Spinal cord (tissue), 10 donors: Measurements from ENCODE around the gene C19orf67. TPM values are rescaled to one million over a fixed set of nuclear protein-coding genes. Genes with fewer than 3 reads are reported as not detected.

Source experiments
- DNase-seq, 6 donors: peaks; one replicate each; pipeline versions ENCODE4 v3.0.0 to v3.0.0-alpha.2; 2013 to 2015; ENCODE audit warnings: low spot score in 6 of 6, low read depth in 4 of 6
- H3K27ac ChIP-seq: one replicate; pipeline ENCODE4 v1.5.1; 2013; ENCODE audit warnings: low read depth, low read length, control low read depth
- H3K27me3 ChIP-seq: one replicate; pipeline ENCODE4 v1.6.1; 2013; ENCODE audit warnings: low read length; ENCODE audit not compliant: control insufficient read depth, insufficient read depth
- H3K36me3 ChIP-seq: one replicate; pipeline ENCODE4 v1.6.1; 2013; ENCODE audit warnings: low read length; ENCODE audit not compliant: control insufficient read depth, insufficient read depth
- H3K4me1 ChIP-seq: one replicate; pipeline ENCODE4 v1.6.1; 2013; ENCODE audit warnings: low read length; ENCODE audit not compliant: control insufficient read depth, insufficient read depth
- H3K4me3 ChIP-seq: one replicate; pipeline ENCODE4 v1.5.1; 2013; ENCODE audit warnings: low read depth, low read length, control low read depth
- H3K9me3 ChIP-seq: one replicate; pipeline ENCODE4 v1.6.1; 2013; ENCODE audit warnings: low read length; ENCODE audit not compliant: control insufficient read depth, insufficient read depth
- WGBS: methylation state at CpG from one replicate; pipeline ENCODE4 v1.1.5; 2013; ENCODE audit warnings: missing lambda C conversion rate; ENCODE audit not compliant: insufficient coverage; 5-methylcytosine and 5-hydroxymethylcytosine counted together
- long read RNA-seq, 4 donors: transcript quantifications; one replicate each; lab custom pipeline, GENCODE V29; 2026
- polyA plus RNA-seq, 2 donors: library from polyadenylated mRNA; unstranded; fragments of 120-200 nt; gene quantifications; one replicate each; pipeline ENCODE4 v1.2.1, GENCODE V29; 2013; ENCODE audit not compliant: insufficient read length in 2 of 2
- total RNA-seq, 2 donors: library from RNA; depleted of rRNA in 1 of 2; stranded (reverse); fragments of 120-200 nt in 1 of 2; fragments of >200 nt in 1 of 2; gene quantifications; one replicate each; pipeline versions ENCODE4 v1.2.3 to v1.2.4, GENCODE V29; 2013 to 2014
- donor health status: healthy.

Gene C19orf67
- total RNA-seq: under 1 TPM in 1 of 2 donors, not detected in 1; 0.22 TPM
- polyA plus RNA-seq: under 1 TPM in 1 of 2 donors, not detected in 1; 0.21 TPM
- long read RNA-seq, donor 1: 0 reads
- long read RNA-seq, donor 2: 0 reads
- long read RNA-seq, donor 3: 0 reads
- long read RNA-seq, donor 4: 0 reads

- 38% methylated on average over 51 of the region's 54 CpGs for WGBS
- H3K4me3 ChIP-seq: no peak within 1 kb of the TSS
- peaks cover 26% of the 10 kb centered on the region for H3K4me1 ChIP-seq
- no peak within 1 kb of the TSS for H3K27ac ChIP-seq
- H3K27me3 ChIP-seq: no peaks in the 10 kb centered on the region
- H3K36me3 ChIP-seq: peaks cover 42% of the 10 kb centered on the region
- no peaks in the 10 kb centered on the region for H3K9me3 ChIP-seq
- DNase-seq: no peak
Measured at GRCh38 chr19:14085309-14085995, at the start of gene C19orf67. TSS of gene C19orf67 (minus strand) at chr19:14085783. CDS start at chr19:14085627, 156 bp downstream.

GRCh38 chr19:14135355-14135754, 49.8 kb upstream of the C19orf67 start:
- H3K36me3 ChIP-seq: no peaks in the 10 kb centered on the region
- peaks cover 41% of the 10 kb centered on the region for H3K4me1 ChIP-seq
- H3K9me3 ChIP-seq: no peaks in the 10 kb centered on the region
- peak overlapping the region; percentile 57 for H3K4me3 ChIP-seq
- WGBS: 34% methylated on average over 6 of the region's 6 CpGs
- H3K27ac ChIP-seq: no peak overlapping the region
- DNase-seq: no peak
- no peaks in the 10 kb centered on the region for H3K27me3 ChIP-seq

- H3K27me3 ChIP-seq: no peaks in the 10 kb centered on the region
- H3K4me3 ChIP-seq: no peak overlapping the region
- H3K27ac ChIP-seq: no peak overlapping the region
- no peak for DNase-seq
- no peaks in the 10 kb centered on the region for H3K4me1 ChIP-seq
- WGBS: 40% methylated on average over 1 of the region's 4 CpGs
- H3K9me3 ChIP-seq: no peaks in the 10 kb centered on the region
- H3K36me3 ChIP-seq: no peaks in the 10 kb centered on the region
Measured at GRCh38 chr19:14127929-14128509, 42.4 kb upstream of the C19orf67 start.

GRCh38 chr19:14127176-14127575, 41.6 kb upstream of the C19orf67 start:
- WGBS: 90% methylated on average over 7 of the region's 8 CpGs
- DNase-seq: no peak
- Histone ChIP-seq H3K9me3 (no peaks in the 10 kb centered on the region), H3K27me3 (no peaks in the 10 kb centered on the region), H3K4me1 (no peaks in the 10 kb centered on the region), H3K4me3 (no peak overlapping the region), H3K27ac (no peak overlapping the region), H3K36me3 (no peaks in the 10 kb centered on the region)

GRCh38 chr19:14122924-14123323, 37.3 kb upstream of the C19orf67 start:
- Histone ChIP-seq H3K36me3 (peaks cover 3% of the 10 kb centered on the region), H3K4me3 (no peak overlapping the region), H3K9me3 (no peaks in the 10 kb centered on the region), H3K27me3 (no peaks in the 10 kb centered on the region), H3K27ac (no peak overlapping the region), H3K4me1 (peaks cover 21% of the 10 kb centered on the region)
- no peak for DNase-seq
- 90% methylated on average over 4 of the region's 6 CpGs for WGBS

GRCh38 chr19:14120497-14120780, 34.9 kb upstream of the C19orf67 start:
- Histone ChIP-seq H3K27ac (no peak overlapping the region), H3K4me3 (no peak overlapping the region), H3K4me1 (peaks cover 39% of the 10 kb centered on the region), H3K36me3 (peaks cover 3% of the 10 kb centered on the region), H3K9me3 (no peaks in the 10 kb centered on the region), H3K27me3 (no peaks in the 10 kb centered on the region)
- 99% methylated on average over 6 of the region's 7 CpGs for WGBS
- DNase-seq: no peak

GRCh38 chr19:14119644-14120496, 34.3 kb upstream of the C19orf67 start:
- H3K9me3 ChIP-seq: no peaks in the 10 kb centered on the region
- H3K4me3 ChIP-seq: no peak overlapping the region
- H3K36me3 ChIP-seq: peaks cover 3% of the 10 kb centered on the region
- 87% methylated on average over 6 of the region's 7 CpGs for WGBS
- H3K27ac ChIP-seq: no peak overlapping the region
- H3K27me3 ChIP-seq: no peaks in the 10 kb centered on the region
- H3K4me1 ChIP-seq: peaks cover 41% of the 10 kb centered on the region
- DNase-seq: no peak

GRCh38 chr19:14119146-14119545, 33.6 kb upstream of the C19orf67 start:
- Histone ChIP-seq H3K36me3 (peaks cover 10% of the 10 kb centered on the region), H3K9me3 (no peaks in the 10 kb centered on the region), H3K27ac (peak overlapping the region; percentile 99), H3K27me3 (no peaks in the 10 kb centered on the region), H3K4me3 (no peak overlapping the region), H3K4me1 (peaks cover 48% of the 10 kb centered on the region)
- no CpG with 5 or more reads among the region's 3 CpGs for WGBS
- DNase-seq: no peak

GRCh38 chr19:14118165-14119051, 32.8 kb upstream of the C19orf67 start:
- DNase-seq: peak; percentile 26 to 82 (median 43)
- H3K9me3 ChIP-seq: no peaks in the 10 kb centered on the region
- 1% methylated on average over 53 of the region's 61 CpGs for WGBS
- H3K4me1 ChIP-seq: peaks cover 55% of the 10 kb centered on the region
- H3K27ac ChIP-seq: peak overlapping the region; percentile 99
- peak overlapping the region; percentile 58 for H3K4me3 ChIP-seq
- peaks cover 16% of the 10 kb centered on the region for H3K36me3 ChIP-seq
- no peaks in the 10 kb centered on the region for H3K27me3 ChIP-seq
